ES-I3 (cell line): ENCODE measurements around the gene SBK3.
"Not testable (repeated sequence)": the region's sequence is repeated elsewhere in the genome, so short reads cannot be mapped to it uniquely, and the experiment has no call there.

ENCODE experiments used
- H3K36me3 ChIP-seq: 2 replicates; pipeline ENCODE4 v1.6.1; 2013; ENCODE audit warnings: mild to moderate bottlenecking, low read length, control low read depth, moderate library complexity; ENCODE audit not compliant: insufficient read depth
- H3K4me1 ChIP-seq: 2 replicates; pipeline ENCODE4 v1.6.1; 2013; ENCODE audit warnings: mild to moderate bottlenecking, control low read depth, low read length; ENCODE audit not compliant: insufficient read depth
- H3K9ac ChIP-seq: 2 replicates; pipeline ENCODE4 v1.6.1; 2013; ENCODE audit warnings: low read depth, mild to moderate bottlenecking, low read length, moderate library complexity
- H3K9me3 ChIP-seq: 2 replicates; pipeline ENCODE4 v1.6.1; 2013; ENCODE audit warnings: mild to moderate bottlenecking, low read length, moderate library complexity; ENCODE audit not compliant: control insufficient read depth, insufficient read depth

The SBK3 gene

GRCh38 chr19:55545443-55545842 lies at the start of gene SBK3:
Gene SBK3, minus strand, starts transcription at chr19:55545543. Its CDS starts 0 bp downstream, at chr19:55545543.
- Histone ChIP-seq H3K9me3 (no peaks in the 10 kb centered on the region), H3K9ac (peak within 1 kb of the TSS; percentile 22; the same call in 1 of the 2 replicates), H3K4me1 (peaks cover 29% of the 10 kb centered on the region; the same call in 1 of the 2 replicates), H3K36me3 (no peaks in the 10 kb centered on the region; the same call in 1 of the 2 replicates)

GRCh38 chr19:55593096-55593772 lies 47.9 kb upstream of the SBK3 start:
- Histone ChIP-seq H3K9me3 (no peaks in the 10 kb centered on the region), H3K4me1 (peaks cover 14% of the 10 kb centered on the region; the same call in 1 of the 2 replicates), H3K36me3 (no peaks in the 10 kb centered on the region), H3K9ac (no peak overlapping the region)

GRCh38 chr19:55592391-55593090 lies 47.2 kb upstream of the SBK3 start:
- Histone ChIP-seq H3K9ac (no peak overlapping the region), H3K4me1 (peaks cover 13% of the 10 kb centered on the region; the same call in 1 of the 2 replicates), H3K9me3 (no peaks in the 10 kb centered on the region), H3K36me3 (no peaks in the 10 kb centered on the region)

GRCh38 chr19:55591555-55591954 lies 46.2 kb upstream of the SBK3 start:
- no peaks in the 10 kb centered on the region for H3K9me3 ChIP-seq
- no peak overlapping the region for H3K9ac ChIP-seq
- H3K36me3 ChIP-seq, result no peaks in the 10 kb centered on the region
- peaks cover 13% of the 10 kb centered on the region; the same call in 1 of the 2 replicates for H3K4me1 ChIP-seq

- H3K4me1 ChIP-seq, result peaks cover 13% of the 10 kb centered on the region; the same call in 1 of the 2 replicates
- H3K9me3 ChIP-seq, result no peaks in the 10 kb centered on the region
- H3K9ac ChIP-seq, result no peak overlapping the region
- no peaks in the 10 kb centered on the region for H3K36me3 ChIP-seq
Measured at GRCh38 chr19:55590617-55591016, 45.3 kb upstream of the SBK3 start.

- Histone ChIP-seq H3K9ac (no peak overlapping the region; the same call in 1 of the 2 replicates), H3K9me3 (no peaks in the 10 kb centered on the region), H3K4me1 (peaks cover 13% of the 10 kb centered on the region; the same call in 1 of the 2 replicates), H3K36me3 (no peaks in the 10 kb centered on the region)
Measured at GRCh38 chr19:55590109-55590508, 44.8 kb upstream of the SBK3 start.

- Histone ChIP-seq H3K9ac (no peak overlapping the region), H3K4me1 (peaks cover 13% of the 10 kb centered on the region; the same call in 1 of the 2 replicates), H3K9me3 (no peaks in the 10 kb centered on the region), H3K36me3 (no peaks in the 10 kb centered on the region)
Measured at GRCh38 chr19:55588738-55589137, 43.4 kb upstream of the SBK3 start.

GRCh38 chr19:55586976-55587668 lies 41.8 kb upstream of the SBK3 start:
- H3K9ac ChIP-seq, result peak overlapping the region; percentile 43; the same call in 1 of the 2 replicates
- no peaks in the 10 kb centered on the region for H3K36me3 ChIP-seq

GRCh38 chr19:55585658-55586339 lies 40.5 kb upstream of the SBK3 start:
- 0 out of 2 replicates have a peak, but pooled peaks cover 7% of the 10 kb centered on the region for H3K4me1 ChIP-seq
- H3K9ac ChIP-seq, result peak overlapping the region; percentile 43
- H3K9me3 ChIP-seq, result no peaks in the 10 kb centered on the region
- H3K36me3 ChIP-seq, result no peaks in the 10 kb centered on the region

More at GRCh38 chr19:55586976-55587668, 41.8 kb upstream of the SBK3 start:
- Histone ChIP-seq H3K9me3 (no peaks in the 10 kb centered on the region), H3K4me1 (peaks cover 13% of the 10 kb centered on the region; the same call in 1 of the 2 replicates)

GRCh38 chr19:55584871-55585270 lies 39.5 kb upstream of the SBK3 start:
- Histone ChIP-seq H3K9ac (no peak overlapping the region), H3K9me3 (no peaks in the 10 kb centered on the region), H3K4me1 (0 out of 2 replicates have a peak, but pooled peaks cover 2% of the 10 kb centered on the region), H3K36me3 (no peaks in the 10 kb centered on the region)

- not testable (repeated sequence) for H3K36me3 ChIP-seq, H3K9ac ChIP-seq, H3K4me1 ChIP-seq, H3K9me3 ChIP-seq
Measured at GRCh38 chr19:55583897-55584296, 38.6 kb upstream of the SBK3 start.

- H3K9ac ChIP-seq, H3K36me3 ChIP-seq, H3K4me1 ChIP-seq, H3K9me3 ChIP-seq: not testable (repeated sequence)
Measured at GRCh38 chr19:55582284-55582683, 36.9 kb upstream of the SBK3 start.

GRCh38 chr19:55581823-55582223 lies 36.5 kb upstream of the SBK3 start:
- no peaks in the 10 kb centered on the region for H3K9me3 ChIP-seq
- 0 out of 2 replicates have a peak, but pooled peaks cover 5% of the 10 kb centered on the region for H3K36me3 ChIP-seq
- no peaks in the 10 kb centered on the region for H3K4me1 ChIP-seq
- H3K9ac ChIP-seq, result no peak overlapping the region
